H1 (cell line): ENCODE results near the gene ACRV1. TPM values are rescaled to one million over a fixed set of nuclear protein-coding genes. Genes with fewer than 3 reads are reported as not detected.

Experiments
- CTCF ChIA-PET: fragments of 300-600 bp; sonication (Branson Sonifier 250); formaldehyde crosslinking; loops from one replicate; lab custom pipeline; 2021; ENCODE audit not compliant: partially characterized antibody; lab: Charles Lee
- POLR2A ChIA-PET: fragments of 300-600 bp; sonication (Branson Sonifier 250); formaldehyde crosslinking; loops from one replicate; lab custom pipeline; 2021; ENCODE audit warnings: inconsistent platforms; ENCODE audit not compliant: partially characterized antibody; lab: Charles Lee
- DNase-seq, 2 experiments: peaks; one replicate each; pipeline versions ENCODE4 v3.0.0 to v3.0.0-alpha.2; 2010 to 2022; ENCODE audit warnings: low spot score in 2 of 2, low read depth in 1 of 2, mixed read lengths in 1 of 2
- FAIRE-seq: peaks from 2 replicates; lab custom pipeline; 2011; peaks lifted over from hg19 to GRCh38; lab: Jason Lieb, UNC
- H2AFZ ChIP-seq: 2 replicates; pipeline ENCODE4 v1.8.1; 2012; ENCODE audit warnings: low read length, inconsistent platforms
- H2AK5ac ChIP-seq: 2 replicates; pipeline ENCODE4 v1.6.1; 2013; ENCODE audit warnings: low read depth, low read length
- H2BK120ac ChIP-seq: replicated peaks from 2 replicates; pipeline ENCODE3; 2013; ENCODE audit warnings: low read depth, low read length, inconsistent platforms
- H2BK12ac ChIP-seq: 2 replicates; pipeline ENCODE4 v1.6.1; 2013; ENCODE audit warnings: low read depth, low read length
- H2BK15ac ChIP-seq: 2 replicates; pipeline ENCODE4 v1.6.1; 2013; ENCODE audit warnings: low read length
- H2BK20ac ChIP-seq: 2 replicates; pipeline ENCODE4 v1.6.1; 2013; ENCODE audit warnings: low read length
- H2BK5ac ChIP-seq: 2 replicates; pipeline ENCODE4 v1.6.1; 2013; ENCODE audit warnings: low read depth, low read length
- H3K14ac ChIP-seq: 2 replicates; pipeline ENCODE4 v1.6.1; 2013; ENCODE audit warnings: inconsistent platforms; ENCODE audit not compliant: insufficient read length
- H3K18ac ChIP-seq: 2 replicates; pipeline ENCODE4 v1.6.1; 2013; ENCODE audit warnings: low read length; ENCODE audit errors: extremely low read depth
- H3K23ac ChIP-seq: 2 replicates; pipeline ENCODE4 v1.6.1; 2013; ENCODE audit warnings: inconsistent platforms; ENCODE audit not compliant: insufficient read length
- H3K23me2 ChIP-seq: 2 replicates; pipeline ENCODE4 v1.6.1; 2013; ENCODE audit warnings: low read depth, low read length
- H3K27ac ChIP-seq: 2 replicates; pipeline ENCODE4 v1.6.1; 2011; ENCODE audit warnings: low read depth, low read length, inconsistent platforms
- H3K27me3 ChIP-seq, 4 experiments: replicated peaks in 1 of 4; 1 replicate in 1 of 4; 2 replicates in 3 of 4; pipeline versions ENCODE4 v1.6.1 to v1.8.1; 2011 to 2013; ENCODE audit warnings: low read length in 3 of 4, mild to moderate bottlenecking in 3 of 4, inconsistent platforms in 2 of 4, mixed read lengths in 2 of 4, moderate library complexity in 1 of 4; ENCODE audit not compliant: control insufficient read depth in 3 of 4, insufficient read depth in 3 of 4; ENCODE audit errors: extremely low read depth in 1 of 4
- H3K36me3 ChIP-seq, 4 experiments: 2 replicates each; pipeline versions ENCODE4 v1.6.1 to v1.8.1; 2011 to 2013; ENCODE audit warnings: mild to moderate bottlenecking in 4 of 4, low read length in 3 of 4, moderate library complexity in 2 of 4, control low read depth in 1 of 4, inconsistent platforms in 1 of 4; ENCODE audit not compliant: insufficient read depth in 4 of 4, control insufficient read depth in 2 of 4
- H3K4ac ChIP-seq: replicated peaks from 2 replicates; pipeline ENCODE3; 2013; ENCODE audit warnings: low read length, low read depth, mixed read lengths, inconsistent platforms; ENCODE audit not compliant: insufficient read length
- H3K4me1 ChIP-seq, 4 experiments: replicated peaks in 1 of 4; 1 replicate in 1 of 4; 2 replicates in 3 of 4; pipeline versions ENCODE4 v1.6.1 to v1.8.1; 2011 to 2013; ENCODE audit warnings: low read length in 3 of 4, inconsistent platforms in 2 of 4, mixed read lengths in 1 of 4; ENCODE audit not compliant: insufficient read depth in 4 of 4, control insufficient read depth in 3 of 4
- H3K4me2 ChIP-seq, 2 experiments: 2 replicates each; pipeline versions ENCODE4 v1.6.1 to v1.8.1; 2011 to 2013; ENCODE audit warnings: low read depth in 2 of 2, low read length in 2 of 2, control low read depth in 1 of 2, inconsistent platforms in 1 of 2, mild to moderate bottlenecking in 1 of 2; ENCODE audit not compliant: insufficient read depth in 1 of 2
- H3K4me3 ChIP-seq, 4 experiments: fragments of 200-600, 300-600 bp in 1 of 4; sonication (generic), shearing (Covaris generic), sonication (Bioruptor Twin) in 1 of 4; 2 replicates each; pipeline versions ENCODE4 v1.5.1 to v1.8.1; 2011 to 2016; ENCODE audit warnings: low read length in 4 of 4, low read depth in 3 of 4, control low read depth in 2 of 4, inconsistent platforms in 2 of 4, mild to moderate bottlenecking in 2 of 4, mixed read lengths in 1 of 4, moderate library complexity in 1 of 4; ENCODE audit not compliant: insufficient read depth in 2 of 4; ENCODE audit errors: extremely low read depth in 1 of 4
- H3K56ac ChIP-seq: replicated peaks from 2 replicates; pipeline ENCODE3; 2013; ENCODE audit warnings: low read depth, mild to moderate bottlenecking, mixed read lengths, low read length, inconsistent platforms; ENCODE audit not compliant: insufficient read length
- H3K79me1 ChIP-seq: 2 replicates; pipeline ENCODE4 v1.6.1; 2013; ENCODE audit warnings: low read depth, low read length, control low read depth
- H3K79me2 ChIP-seq, 2 experiments: 2 replicates each; pipeline versions ENCODE4 v1.6.1 to v1.8.1; 2012 to 2013; ENCODE audit warnings: low read length in 2 of 2, mild to moderate bottlenecking in 2 of 2, inconsistent platforms in 1 of 2; ENCODE audit not compliant: insufficient read depth in 2 of 2, control insufficient read depth in 1 of 2
- H3K9ac ChIP-seq, 4 experiments: replicated peaks in 1 of 4; 1 replicate in 1 of 4; 2 replicates in 3 of 4; pipeline versions ENCODE4 v1.6.1 to v1.8.1; 2011 to 2013; ENCODE audit warnings: low read depth in 3 of 4, low read length in 3 of 4, control low read depth in 2 of 4, mild to moderate bottlenecking in 2 of 4, moderate library complexity in 2 of 4, inconsistent platforms in 1 of 4; ENCODE audit errors: extremely low read depth in 1 of 4
- H3K9me3 ChIP-seq, 2 experiments: 2 replicates each; pipeline versions ENCODE4 v1.6.1 to v1.8.1; 2012 to 2013; ENCODE audit warnings: mild to moderate bottlenecking in 2 of 2, moderate library complexity in 2 of 2, control low read depth in 1 of 2, inconsistent platforms in 1 of 2, low read depth in 1 of 2, low read length in 1 of 2, mixed read lengths in 1 of 2; ENCODE audit not compliant: insufficient read depth in 2 of 2
- H4K20me1 ChIP-seq, 2 experiments: replicated peaks in 1 of 2; 2 replicates each; pipeline versions ENCODE3 to v1.8.1; 2011 to 2013; ENCODE audit warnings: inconsistent platforms in 2 of 2, low read length in 2 of 2, mild to moderate bottlenecking in 1 of 2; ENCODE audit not compliant: insufficient read depth in 2 of 2, control insufficient read depth in 1 of 2
- H4K5ac ChIP-seq: 2 replicates; pipeline ENCODE4 v1.6.1; 2013; ENCODE audit warnings: low read length, low read depth, mixed read lengths, inconsistent platforms; ENCODE audit not compliant: insufficient read length
- H4K8ac ChIP-seq: 2 replicates; pipeline ENCODE4 v1.8.0; 2013; ENCODE audit warnings: mild to moderate bottlenecking, moderate library complexity, low read length, inconsistent platforms; ENCODE audit not compliant: insufficient read depth; ENCODE audit errors: extremely low read depth
- H4K91ac ChIP-seq: replicated peaks from 2 replicates; pipeline ENCODE3; 2013; ENCODE audit warnings: low read length, mixed read lengths, inconsistent platforms; ENCODE audit not compliant: insufficient read length
- ASH2L ChIP-seq: fragments of 200-600, 300-600 bp; sonication (generic); IDR thresholded peaks from one replicate; pipeline ENCODE4 v1.7.1; 2017; ENCODE audit warnings: low read length
- BRCA1 ChIP-seq: IDR thresholded peaks from 2 replicates; pipeline ENCODE4 v1.6.1; 2012; ENCODE audit warnings: low read depth, low read length, improper control_type of control experiment
- EP300 ChIP-seq, 2 experiments: IDR thresholded peaks; 1 replicate in 1 of 2; 2 replicates in 1 of 2; pipeline ENCODE4 v1.6.1; 2011 to 2012; ENCODE audit warnings: low read depth in 2 of 2, low read length in 2 of 2, mild to moderate bottlenecking in 2 of 2, borderline replicate concordance in 1 of 2, inconsistent platforms in 1 of 2, moderate library complexity in 1 of 2
- GABPA ChIP-seq: IDR thresholded peaks from 2 replicates; pipeline ENCODE4 v1.6.1; 2011; ENCODE audit warnings: mild to moderate bottlenecking, low read length, moderate library complexity, borderline replicate concordance; ENCODE audit not compliant: insufficient read depth
- GTF2F1 ChIP-seq: IDR thresholded peaks from 2 replicates; pipeline ENCODE4 v1.6.1; 2012; ENCODE audit warnings: low read depth, low read length, improper control_type of control experiment, borderline replicate concordance
- JUN ChIP-seq: IDR thresholded peaks from 2 replicates; pipeline ENCODE4 v1.6.1; 2011; ENCODE audit warnings: low read depth, mild to moderate bottlenecking, improper control_type of control experiment, low read length
- KDM4A ChIP-seq: IDR thresholded peaks from one replicate; pipeline ENCODE4 v1.7.1; 2012; ENCODE audit warnings: low read depth, mild to moderate bottlenecking, moderate library complexity, low read length, inconsistent platforms; ENCODE audit not compliant: severe bottlenecking
- NRF1 ChIP-seq: IDR thresholded peaks from 2 replicates; pipeline ENCODE4 v1.6.1; 2011; ENCODE audit warnings: mild to moderate bottlenecking, low read depth, low read length, improper control_type of control experiment
- POLR2A ChIP-seq, 2 experiments: IDR thresholded peaks; 1 replicate in 1 of 2; 2 replicates in 1 of 2; pipeline ENCODE4 v1.6.1; 2011; ENCODE audit warnings: low read depth in 2 of 2, low read length in 2 of 2, mild to moderate bottlenecking in 2 of 2; ENCODE audit errors: control extremely low read depth in 1 of 2
- SP2 ChIP-seq: IDR thresholded peaks from 2 replicates; pipeline ENCODE4 v1.6.1; 2012; ENCODE audit warnings: mild to moderate bottlenecking, low read length, inconsistent platforms
- TAF1 ChIP-seq: IDR thresholded peaks from 2 replicates; pipeline ENCODE4 v1.6.1; 2011; ENCODE audit warnings: mild to moderate bottlenecking, low read depth, low read length
- WGBS, 2 experiments: shearing (Covaris generic) in 1 of 2; methylation state at CpG; one replicate each; pipeline versions ENCODE4 v1.1.6 to v1.1.7; 2013 to 2015; ENCODE audit warnings: low lambda C conversion rate in 2 of 2, mixed read lengths in 2 of 2, inconsistent platforms in 1 of 2, low coverage in 1 of 2, missing lambda C conversion rate in 1 of 2; ENCODE audit not compliant: insufficient replicate concordance in 2 of 2, insufficient coverage in 1 of 2, insufficient read length in 1 of 2; ENCODE audit errors: extremely low coverage in 1 of 2, missing lambda C conversion rate in 1 of 2; 5-methylcytosine and 5-hydroxymethylcytosine counted together
- polyA plus RNA-seq, 7 experiments: library from polyadenylated mRNA; depleted of rRNA in 3 of 7; stranded (reverse) in 5 of 7; unstranded in 2 of 7; fragments of >200 nt in 5 of 7; fragments of 200-250 nt in 2 of 7; gene quantifications; 1 replicate in 5 of 7; 2 replicates in 1 of 7; 4 replicates in 1 of 7; pipeline versions ENCODE4 v1.2.1 to v1.2.3, GENCODE V29; 2011 to 2013; ENCODE audit warnings: missing spikeins in 2 of 7, mixed read lengths in 2 of 7
- total RNA-seq: library from RNA; stranded (reverse); fragmentation: NEBNext Ultra II Directional; extraction: Animal tissue kit (Norgen Biotek cat#: 25700); gene quantifications from 2 replicates; pipeline ENCODE4 v1.2.1, GENCODE V29; 2021
- TF ChIP-seq, protein P1 (sequence below): IDR thresholded peaks from 2 replicates; pipeline ENCODE4 v1.6.1; 2011; ENCODE audit warnings: low read depth, mild to moderate bottlenecking, low read length; ENCODE audit not compliant: insufficient read depth

The ACRV1 gene
- total and polyA plus RNA-seq, 2 of the 8 experiments (the other 6 are each of a cell fraction or from before 2014, with no cell fraction given), result 0.06 TPM; not detected in 1

DNA sequence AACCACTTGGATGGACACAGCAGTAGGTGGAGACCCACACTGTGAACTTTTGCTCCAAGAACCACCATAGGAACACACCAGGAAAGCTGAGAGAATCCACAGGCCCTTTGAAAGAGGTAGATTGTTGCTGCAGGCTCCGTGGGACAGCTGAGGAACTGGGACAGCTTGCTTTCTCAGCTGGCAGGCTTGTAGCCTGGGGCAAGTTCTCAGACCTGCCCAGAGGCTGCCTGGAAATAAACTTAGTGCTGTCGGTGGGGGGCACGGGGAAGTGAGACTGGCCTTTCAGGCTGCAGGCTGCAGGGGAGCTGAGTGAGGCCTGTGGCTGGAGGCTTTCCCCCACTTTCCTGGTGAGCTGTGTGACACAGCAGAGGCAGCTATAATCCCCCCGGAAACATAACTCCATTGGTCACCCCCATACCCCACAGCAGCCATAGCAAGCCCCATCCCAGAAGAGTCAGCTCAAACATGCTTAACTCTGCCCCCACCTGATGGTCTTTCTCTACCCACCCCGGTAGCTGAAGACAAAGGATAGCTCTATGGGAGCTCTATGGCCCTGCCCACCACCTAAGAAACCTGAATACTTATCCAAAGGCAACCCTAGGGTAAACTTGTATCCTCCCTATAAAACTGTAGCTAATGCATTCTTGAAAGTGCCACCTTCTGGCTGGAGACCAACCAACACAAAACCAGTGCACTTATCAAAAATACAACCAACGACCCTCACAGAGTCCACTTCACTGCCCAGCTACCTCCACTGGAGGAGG, 21.4 kb upstream of the ACRV1 start:
- Histone ChIP-seq H4K91ac (no peak overlapping the region), H3K23ac (no peak overlapping the region), H3K9me3 (no peaks in the 10 kb centered on the region), H3K56ac (no peak overlapping the region), H3K9ac (no peak overlapping the region), H3K14ac (no peak overlapping the region), H3K4ac (no peak overlapping the region), H3K36me3 (no peaks in the 10 kb centered on the region), H4K20me1 (no peaks in the 10 kb centered on the region), H3K18ac (no peak overlapping the region), H2BK15ac (no peak overlapping the region), H4K8ac (no peak overlapping the region), H3K4me2 (no peak overlapping the region), H2BK120ac (no peak overlapping the region), H3K4me1 (peaks cover 0 to 4% (median 0%) of the 10 kb centered on the region in 4 experiments; a peak in 4 of 7 replicates), H2BK20ac (no peak overlapping the region), H3K23me2 (no peaks in the 10 kb centered on the region), H3K79me1 (no peaks in the 10 kb centered on the region), H2AK5ac (no peak overlapping the region), H2BK5ac (no peak overlapping the region), H3K79me2 (no peaks in the 10 kb centered on the region), H3K27ac (no peak overlapping the region), H4K5ac (no peak overlapping the region), H2AFZ (no peak overlapping the region; the same call in 1 of the 2 replicates), H3K4me3 (no peak overlapping the region), H3K27me3 (no peaks in the 10 kb centered on the region), H2BK12ac (no peak overlapping the region)
- CTCF ChIA-PET, result interaction anchor here (0.6 to 2.3 kb wide), 11 partner anchors 12 to 356 kb away, joined by 3 to 8 read pairs (median 4); partner anchors contain the start of gene ACRV1
- FAIRE-seq (no peak), DNase-seq (no peak)
- 80% methylated on average over 6 of the region's 6 CpGs; no CpG with 5 or more reads in 1 of the 2 experiments for WGBS, 2 experiments
- POLR2A ChIA-PET, result interaction anchor here (2.1 kb wide), 1 partner anchor 77 kb away, joined by 6 read pairs; the partner anchor contains the start of gene CHEK1
- no peak for TF ChIP-seq EP300 (IDR thresholded peaks at IDR 0.05; ENCODE audit: borderline replicate concordance in 1 of 2, low read depth in 2 of 2, low read length in 2 of 2)
- no peak for TF ChIP-seq POLR2A (IDR thresholded peaks at IDR 0.05; ENCODE audit: control extremely low read depth in 1 of 2, low read depth in 2 of 2, low read length in 2 of 2)
- no peak for TF ChIP-seq KDM4A
- TF ChIP-seq SP2, result no peak
- TF ChIP-seq NRF1, result no peak
- TF ChIP-seq BRCA1, result no peak
- no peak for TF ChIP-seq ASH2L
- no peak for TF ChIP-seq TAF1
- TF ChIP-seq, protein P1, sequence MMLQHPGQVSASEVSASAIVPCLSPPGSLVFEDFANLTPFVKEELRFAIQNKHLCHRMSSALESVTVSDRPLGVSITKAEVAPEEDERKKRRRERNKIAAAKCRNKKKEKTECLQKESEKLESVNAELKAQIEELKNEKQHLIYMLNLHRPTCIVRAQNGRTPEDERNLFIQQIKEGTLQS, result no peak
- no peak for TF ChIP-seq GABPA
- TF ChIP-seq GTF2F1, result no peak
- TF ChIP-seq JUN, result no peak
